Retina (tissue), 1 donor: ENCODE results near the gene CRTAP.
"Not testable (repeated sequence)": the region's sequence is repeated elsewhere in the genome, so short reads cannot be mapped to it uniquely, and the experiment has no call there.

Source experiments
- DNase-seq: peaks from one replicate; pipeline ENCODE4 v3.0.0-alpha.2; 2016

CRTAP gene

GRCh38 chr3:33145221-33145900 lies 31.5 kb downstream of the CRTAP start:
- DNase-seq: no peak

GRCh38 chr3:33145901-33146580 lies 32.2 kb downstream of the CRTAP start:
- DNase-seq: no peak

- no peak for DNase-seq
These were observed 33.1 kb downstream of the CRTAP start for GRCh38 chr3:33146791-33147445.

GRCh38 chr3:33149342-33149741 lies 35.5 kb downstream of the CRTAP start:
- no peak for DNase-seq

- no peak for DNase-seq
These were observed 38.8 kb downstream of the CRTAP start for GRCh38 chr3:33152363-33153360.

GRCh38 chr3:33153782-33154181 lies 40.0 kb downstream of the CRTAP start:
- DNase-seq: no peak

GRCh38 chr3:33155301-33155700 lies 41.5 kb downstream of the CRTAP start:
- no peak for DNase-seq

- DNase-seq: no peak
These were observed 45.4 kb downstream of the CRTAP start for GRCh38 chr3:33159234-33159633.

- DNase-seq: no peak
These were observed 46.2 kb downstream of the CRTAP start for GRCh38 chr3:33159981-33160380.

GRCh38 chr3:33162621-33163020 lies 48.8 kb downstream of the CRTAP start:
- not testable (repeated sequence) for DNase-seq

GRCh38 chr3:33165372-33165771 lies 51.6 kb downstream of the CRTAP start:
- DNase-seq: no peak

- no peak for DNase-seq
These were observed 52.3 kb downstream of the CRTAP start for GRCh38 chr3:33166095-33166494.

- no peak for DNase-seq
These were observed 53.5 kb downstream of the CRTAP start for GRCh38 chr3:33167284-33167683.

GRCh38 chr3:33167716-33168336 lies 54.0 kb downstream of the CRTAP start:
- DNase-seq: no peak

- no peak for DNase-seq
These were observed 56.7 kb downstream of the CRTAP start for GRCh38 chr3:33170531-33170930.

GRCh38 chr3:33171580-33171979 lies 57.8 kb downstream of the CRTAP start:
- DNase-seq: no peak

- no peak for DNase-seq
These were observed 59.3 kb downstream of the CRTAP start for GRCh38 chr3:33173103-33173502.

GRCh38 chr3:33173672-33174071 lies 59.9 kb downstream of the CRTAP start:
- DNase-seq: no peak

- no peak for DNase-seq
These were observed 60.3 kb downstream of the CRTAP start for GRCh38 chr3:33174095-33174494.

- no peak for DNase-seq
These were observed 61.0 kb downstream of the CRTAP start for GRCh38 chr3:33174711-33175414.

GRCh38 chr3:33179132-33179531 lies 65.3 kb downstream of the CRTAP start:
- DNase-seq: no peak

- no peak for DNase-seq
These were observed 67.4 kb downstream of the CRTAP start for GRCh38 chr3:33181229-33181628.
